GM13976 (cell line): ENCODE measurements around the gene FNDC3B.

Source experiments
- DNase-seq: peaks from one replicate; pipeline ENCODE4 v3.0.0; 2012; ENCODE audit warnings: low spot score
- CTCF ChIP-seq: IDR thresholded peaks from 2 replicates; pipeline ENCODE4 v1.5.1; 2012; ENCODE audit warnings: borderline replicate concordance, mild to moderate bottlenecking; ENCODE audit not compliant: insufficient read depth; ENCODE audit errors: extremely low read depth, missing control alignments, control extremely low read depth
- in situ Hi-C: fragments of 300-500 bp; cut with MboI; formaldehyde crosslinking; loops from one replicate; pipeline ENCODE4 v1.12.0; 2022; ENCODE audit warnings: low sequenced_read_pairs, mixed read lengths, inconsistent platforms; ENCODE audit not compliant: unreplicated experiment

FNDC3B gene

DNA sequence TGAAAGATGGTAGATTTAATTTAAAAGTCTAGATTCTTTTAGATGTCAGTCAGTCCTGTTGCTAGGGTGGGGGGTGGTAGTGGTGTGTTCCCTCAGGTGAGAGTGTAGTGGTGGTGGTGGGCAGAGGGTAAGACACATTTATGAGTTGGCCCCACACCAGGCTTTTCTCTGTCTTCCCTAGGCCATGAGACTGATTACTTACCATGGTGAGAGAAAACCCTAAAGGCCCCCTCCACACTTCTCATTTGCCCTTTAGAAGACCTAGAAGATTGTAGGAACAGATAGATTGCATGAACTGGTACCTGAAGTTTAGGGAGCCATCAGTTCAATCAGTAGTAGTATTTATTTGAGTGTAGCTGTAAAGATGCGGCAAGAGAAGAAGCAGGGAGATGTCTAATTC is 20.9 kb downstream of the FNDC3B start:
- no peak for TF ChIP-seq CTCF
- no peak for DNase-seq
- in situ Hi-C loops: no loop called here

- DNase-seq: peak; percentile 62
- no peak for TF ChIP-seq CTCF
- in situ Hi-C loops: no loop called here
Measured at GRCh38 chr3:172061724-172062184, 22.4 kb downstream of the FNDC3B start.

- no peak for DNase-seq
- in situ Hi-C loops: no loop called here
- no peak for TF ChIP-seq CTCF
Measured at GRCh38 chr3:172062761-172063160, 23.4 kb downstream of the FNDC3B start.

DNA sequence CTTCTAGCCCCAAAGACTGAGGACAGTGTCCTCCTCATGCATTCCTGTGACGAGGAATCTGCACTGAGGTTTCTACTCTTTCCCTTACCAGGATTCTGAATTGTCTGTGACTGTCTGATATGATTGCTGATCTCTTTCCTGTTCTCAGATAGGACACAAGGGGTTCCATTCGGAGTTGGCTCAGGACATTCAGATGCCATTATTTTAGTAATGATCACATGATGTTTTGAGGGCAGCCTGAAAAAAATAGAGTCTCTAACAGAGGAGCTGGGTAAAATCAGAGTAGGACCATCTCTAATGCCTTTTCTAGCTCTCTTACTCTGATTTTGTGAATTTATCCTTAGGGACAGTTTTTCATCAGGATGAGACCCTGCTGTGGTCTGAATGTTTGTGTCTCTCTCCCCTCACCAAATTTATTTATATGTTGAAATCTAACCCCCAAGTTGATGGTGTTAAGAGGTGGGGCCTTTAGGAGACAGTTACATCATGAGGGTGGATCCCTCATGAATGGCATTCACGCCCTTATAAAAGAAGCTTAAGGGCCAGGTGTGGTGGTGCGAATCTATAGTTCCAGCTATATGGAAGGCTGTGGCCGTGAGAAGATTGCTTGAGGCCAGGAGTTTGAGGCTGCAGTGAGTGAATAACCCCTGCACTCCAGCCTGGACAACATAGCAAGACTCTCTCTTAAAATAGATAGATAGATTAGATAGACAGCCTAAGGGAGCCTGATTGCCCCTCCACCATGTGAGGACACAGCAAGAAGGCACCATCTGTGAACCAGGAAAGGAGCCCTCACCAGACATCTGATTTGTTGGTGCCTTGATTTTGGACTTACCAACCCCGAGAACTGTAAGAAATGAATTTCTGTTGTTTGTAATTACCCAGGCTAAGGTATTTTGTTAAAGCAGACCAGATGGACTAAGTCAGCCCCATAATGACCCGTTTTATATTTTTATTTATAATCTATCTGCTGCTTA is 24.4 kb downstream of the FNDC3B start:
- TF ChIP-seq CTCF: no peak
- in situ Hi-C loops: no loop called here
- no peak for DNase-seq

DNA sequence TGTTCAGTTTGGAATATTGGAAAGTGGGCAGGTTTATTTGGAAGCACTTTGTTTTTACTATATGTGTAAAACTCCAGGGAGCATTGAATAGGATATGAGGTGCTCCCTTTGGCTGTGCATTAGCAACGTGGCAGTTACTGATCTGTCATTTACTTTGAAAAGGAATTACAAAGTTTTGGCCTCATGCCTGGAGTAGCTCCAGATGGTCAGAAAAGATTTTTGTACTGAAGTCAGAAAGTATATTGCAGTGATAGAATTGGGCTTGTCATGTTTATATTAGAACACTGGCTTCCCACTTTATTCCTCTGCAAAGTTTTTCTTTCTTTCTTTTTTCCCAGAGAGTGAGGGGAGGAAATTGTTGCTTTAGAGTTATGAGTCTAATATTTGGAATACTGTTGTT is 26.1 kb downstream of the FNDC3B start:
- in situ Hi-C loops: no loop called here
- DNase-seq: no peak

More for the DNA sequence above, 26.1 kb downstream of the FNDC3B start:
- TF ChIP-seq CTCF: no peak
